ENCODE measurements around the gene NLRP5. TPM values are rescaled to one million over a fixed set of nuclear protein-coding genes. Genes with fewer than 3 reads are reported as not detected.
A peak's percentile ranks its signal among the peaks of the same experiment; 100 is the strongest.
"Not testable (repeated sequence)": the region's sequence is repeated elsewhere in the genome, so short reads cannot be mapped to it uniquely, and the experiment has no call there.

NLRP5 gene
- total RNA-seq, 2 experiments from 2014 or later = not detected

GRCh38 chr19:56103027-56103614 is 116.5 kb downstream of the NLRP5 start:
- TF ChIP-seq, protein P1, sequence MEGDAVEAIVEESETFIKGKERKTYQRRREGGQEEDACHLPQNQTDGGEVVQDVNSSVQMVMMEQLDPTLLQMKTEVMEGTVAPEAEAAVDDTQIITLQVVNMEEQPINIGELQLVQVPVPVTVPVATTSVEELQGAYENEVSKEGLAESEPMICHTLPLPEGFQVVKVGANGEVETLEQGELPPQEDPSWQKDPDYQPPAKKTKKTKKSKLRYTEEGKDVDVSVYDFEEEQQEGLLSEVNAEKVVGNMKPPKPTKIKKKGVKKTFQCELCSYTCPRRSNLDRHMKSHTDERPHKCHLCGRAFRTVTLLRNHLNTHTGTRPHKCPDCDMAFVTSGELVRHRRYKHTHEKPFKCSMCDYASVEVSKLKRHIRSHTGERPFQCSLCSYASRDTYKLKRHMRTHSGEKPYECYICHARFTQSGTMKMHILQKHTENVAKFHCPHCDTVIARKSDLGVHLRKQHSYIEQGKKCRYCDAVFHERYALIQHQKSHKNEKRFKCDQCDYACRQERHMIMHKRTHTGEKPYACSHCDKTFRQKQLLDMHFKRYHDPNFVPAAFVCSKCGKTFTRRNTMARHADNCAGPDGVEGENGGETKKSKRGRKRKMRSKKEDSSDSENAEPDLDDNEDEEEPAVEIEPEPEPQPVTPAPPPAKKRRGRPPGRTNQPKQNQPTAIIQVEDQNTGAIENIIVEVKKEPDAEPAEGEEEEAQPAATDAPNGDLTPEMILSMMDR (IDR thresholded peaks at IDR 0.05) = no peak
- DNase-seq (no peak), ATAC-seq (no peak)
- H3K4me1 Mint-ChIP-seq (ENCODE audit: low read depth) = peaks cover 29% of the 10 kb centered on the region
- H3K4me3 Mint-ChIP-seq = no peak overlapping the region
- no peak overlapping the region for H3K27ac Mint-ChIP-seq
- peaks cover 11% of the 10 kb centered on the region for H3K36me3 Mint-ChIP-seq (ENCODE audit: low read depth)
- ChIA-PET POLR2A (no interaction called here), CTCF (no interaction called here)
- intact Hi-C loops (cut with micrococcal nuclease) = loop anchor here (10.0 kb wide), 1 partner anchor 52 kb away; no protein-coding TSS in a partner anchor
- H3K9me3 Mint-ChIP-seq = no peaks in the 10 kb centered on the region
- H3K27me3 Mint-ChIP-seq = no peaks in the 10 kb centered on the region

DNA sequence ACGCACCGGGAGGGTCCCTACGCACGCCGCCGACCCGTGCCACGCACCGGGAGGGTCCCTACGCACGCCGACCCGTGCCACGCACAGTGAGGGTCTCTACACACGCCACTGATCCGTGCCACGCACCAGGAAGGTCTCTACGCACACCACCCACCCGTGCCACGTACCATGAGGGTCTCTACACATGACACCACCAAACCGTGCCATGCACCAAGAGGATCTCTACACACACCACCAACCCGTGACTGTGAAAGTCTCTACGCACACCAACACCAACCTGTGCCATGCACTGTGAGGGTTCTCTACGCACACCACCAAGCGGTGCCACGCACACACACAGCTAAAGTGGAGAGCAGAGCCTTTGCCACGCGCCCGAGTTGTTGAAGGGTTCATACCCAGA is 117.8 kb downstream of the NLRP5 start:
- POLR2A ChIA-PET = interaction anchor here (0.7 kb wide), 1 partner anchor 39 kb away, joined by 3 read pairs; no protein-coding TSS in a partner anchor
- no peak for DNase-seq

GRCh38 chr19:56105090-56105701 is 118.6 kb downstream of the NLRP5 start:
- Mint-ChIP-seq H3K27me3 (no peaks in the 10 kb centered on the region), H3K4me1 (ENCODE audit: low read depth) (peaks cover 34% of the 10 kb centered on the region), H3K27ac (peak overlapping the region; percentile 1), H3K9me3 (no peaks in the 10 kb centered on the region), H3K4me3 (no peak overlapping the region), H3K36me3 (ENCODE audit: low read depth) (peaks cover 11% of the 10 kb centered on the region)
- ChIA-PET CTCF (interaction anchor here (0.6 to 1.4 kb wide), 8 partner anchors 9 to 67 kb away, joined by 3 to 6 read pairs (median 3); no protein-coding TSS in a partner anchor), POLR2A (no interaction called here)
- ATAC-seq = peak; percentile 70
- intact Hi-C loops (cut with micrococcal nuclease) = loop anchor here (10.0 kb wide), 1 partner anchor 50 kb away; no protein-coding TSS in a partner anchor
- TF ChIP-seq, protein P1 (IDR thresholded peaks at IDR 0.05) = peak; percentile 69
- DNase-seq = peak; percentile 58

More for the DNA sequence above, 117.8 kb downstream of the NLRP5 start:
- H3K36me3 Mint-ChIP-seq (ENCODE audit: low read depth) = peaks cover 11% of the 10 kb centered on the region
- CTCF ChIA-PET = interaction anchor here (1.1 to 1.4 kb wide), 5 partner anchors 9 to 68 kb away, joined by 3 to 6 read pairs (median 3); no protein-coding TSS in a partner anchor
- no peak overlapping the region for H3K4me3 Mint-ChIP-seq
- no peaks in the 10 kb centered on the region for H3K9me3 Mint-ChIP-seq
- H3K27me3 Mint-ChIP-seq = no peaks in the 10 kb centered on the region
- intact Hi-C loops (cut with micrococcal nuclease) = loop anchor here (10.0 kb wide), 1 partner anchor 50 kb away; no protein-coding TSS in a partner anchor
- TF ChIP-seq, protein P1 (IDR thresholded peaks at IDR 0.05) = no peak
- peaks cover 34% of the 10 kb centered on the region for H3K4me1 Mint-ChIP-seq (ENCODE audit: low read depth)
- no peak overlapping the region for H3K27ac Mint-ChIP-seq
- ATAC-seq = no peak

DNA sequence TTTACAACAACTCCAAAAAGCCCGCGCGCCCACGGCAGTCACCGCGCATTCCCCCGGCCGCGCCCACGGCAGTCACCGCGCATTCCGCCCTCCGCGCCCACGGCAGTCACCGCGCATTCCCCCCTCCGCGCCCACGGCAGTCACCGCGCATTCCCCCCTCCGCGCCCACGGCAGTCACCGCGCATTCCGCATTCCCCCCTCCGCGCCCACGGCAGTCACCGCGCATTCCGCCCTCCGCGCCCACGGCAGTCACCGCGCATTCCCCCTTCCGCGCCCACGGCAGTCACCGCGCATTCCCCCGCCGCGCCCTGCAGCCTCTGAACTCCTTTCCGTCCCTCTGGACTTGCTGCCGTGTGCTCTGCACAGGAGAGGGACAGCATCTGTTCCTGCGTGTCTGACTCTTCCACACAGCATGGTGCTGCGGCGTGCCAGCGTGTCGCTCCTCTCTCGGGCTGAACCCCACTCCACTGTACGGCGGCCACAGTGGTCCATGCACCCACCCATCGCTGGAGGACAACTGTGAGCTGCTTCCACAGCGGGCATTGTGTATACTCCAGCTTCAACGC is 119.3 kb downstream of the NLRP5 start:
- DNase-seq, ATAC-seq, H3K9me3 Mint-ChIP-seq, POLR2A ChIA-PET, H3K27me3 Mint-ChIP-seq, H3K27ac Mint-ChIP-seq, H3K4me3 Mint-ChIP-seq: not testable (repeated sequence)
- Mint-ChIP-seq H3K4me1 (ENCODE audit: low read depth) (peaks cover 40% of the 10 kb centered on the region), H3K36me3 (ENCODE audit: low read depth) (peaks cover 11% of the 10 kb centered on the region)
- intact Hi-C loops (cut with micrococcal nuclease) = loop anchor here (10.0 kb wide), 1 partner anchor 49 kb away; no protein-coding TSS in a partner anchor
- CTCF ChIA-PET = interaction anchor here (0.9 to 1.4 kb wide), 3 partner anchors 16 to 66 kb away, joined by 3 to 4 read pairs (median 4); no protein-coding TSS in a partner anchor

- Mint-ChIP-seq H3K4me3 (no peak overlapping the region), H3K27ac (peak overlapping the region; percentile 11), H3K27me3 (no peaks in the 10 kb centered on the region), H3K4me1 (ENCODE audit: low read depth) (peaks cover 42% of the 10 kb centered on the region), H3K36me3 (ENCODE audit: low read depth) (peaks cover 9% of the 10 kb centered on the region), H3K9me3 (no peaks in the 10 kb centered on the region)
- intact Hi-C loops (cut with micrococcal nuclease) = loop anchor here (10.0 kb wide), 1 partner anchor 48 kb away; no protein-coding TSS in a partner anchor
- POLR2A ChIA-PET = no interaction called here
- CTCF ChIA-PET = no interaction called here
- ATAC-seq = no peak
- TF ChIP-seq, protein P1 (IDR thresholded peaks at IDR 0.05) = no peak
- DNase-seq = no peak
Observed at GRCh38 chr19:56106397-56106849, 119.8 kb downstream of the NLRP5 start.

Measured in activated CD8-positive, alpha-beta T cell treated with anti-CD3 and anti-CD28 coated beads for 36 hours (primary cell).